ENCODE data around the gene LILRA5.
"Not testable (repeated sequence)": the region's sequence is repeated elsewhere in the genome, so short reads cannot be mapped to it uniquely, and the experiment has no call there.

Gene LILRA5

DNA sequence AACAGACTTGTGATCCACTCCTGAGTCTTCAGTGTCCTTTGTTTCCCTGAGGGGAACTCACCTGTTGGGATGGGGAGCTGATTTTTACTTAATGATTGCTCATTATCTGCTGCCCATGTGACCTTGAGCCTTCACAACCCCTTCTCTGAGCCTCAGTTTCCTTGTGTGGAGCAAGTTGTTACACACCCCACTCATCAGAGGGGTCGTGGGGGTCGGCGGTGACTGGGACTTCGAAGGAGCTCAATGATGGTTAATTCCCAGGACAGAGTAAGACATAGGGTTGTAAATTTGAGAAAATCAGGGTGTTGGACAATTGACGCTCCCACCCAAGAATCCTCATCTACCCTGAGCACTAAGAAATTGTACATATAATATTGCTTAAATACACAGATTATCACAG, 13.5 kb downstream of the LILRA5 start:
- no peak for DNase-seq

DNA sequence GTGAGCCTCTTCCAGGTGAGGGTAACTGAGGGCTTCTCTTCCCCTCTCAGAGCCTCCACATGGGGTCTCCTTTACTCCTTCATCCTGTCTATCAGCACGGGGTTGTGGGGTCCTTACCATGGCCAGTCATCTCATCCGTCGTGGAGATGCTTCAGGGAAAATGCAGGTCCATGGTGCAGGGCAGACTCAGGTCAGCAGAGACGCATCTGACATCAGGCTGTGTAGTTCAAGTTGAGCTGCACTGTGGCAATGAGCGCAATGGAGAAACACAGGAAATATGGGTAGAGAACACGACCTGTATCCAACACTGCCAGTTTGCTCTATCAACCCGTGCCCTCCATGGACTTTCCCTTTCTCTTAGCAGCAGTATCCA, 13.9 kb downstream of the LILRA5 start:
- no peak for DNase-seq

DNA sequence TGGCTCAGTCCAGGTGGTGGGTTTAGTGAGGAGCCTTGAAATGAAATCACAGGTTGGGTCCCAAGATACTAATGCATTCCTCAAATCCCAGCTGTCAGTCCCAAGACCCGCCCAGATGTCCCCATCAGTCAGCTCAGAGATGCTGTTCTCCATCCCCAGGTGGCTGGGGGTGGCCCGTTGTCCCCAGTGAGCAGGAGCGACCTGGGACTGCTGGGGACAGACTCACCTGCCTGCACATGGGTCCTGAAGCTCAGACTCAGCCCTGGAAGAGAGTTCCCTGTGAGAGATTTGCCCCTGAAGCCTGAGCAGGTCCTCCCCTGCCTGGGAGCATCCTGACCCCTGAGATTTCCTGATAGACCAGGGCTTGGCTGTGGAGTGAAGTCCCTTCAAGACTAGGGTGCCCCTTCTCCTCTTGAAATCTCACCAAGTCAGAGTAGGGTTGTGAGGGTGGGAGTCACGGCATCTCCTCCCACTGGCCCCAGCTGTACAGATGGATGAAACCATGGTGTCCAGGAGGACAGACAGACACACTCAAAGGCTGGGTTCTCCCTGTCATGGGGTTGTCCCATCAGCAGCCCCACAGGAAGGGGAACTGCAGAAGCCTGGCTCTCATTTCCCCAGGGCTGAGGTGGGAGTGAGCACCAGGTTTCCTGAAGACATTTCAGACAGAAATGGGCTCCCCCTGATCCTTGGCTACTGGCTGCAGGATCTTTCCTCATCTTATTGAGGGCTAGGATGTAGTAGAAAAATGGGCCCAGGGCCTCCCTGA, 14.4 kb downstream of the LILRA5 start:
- DNase-seq: no peak

DNA sequence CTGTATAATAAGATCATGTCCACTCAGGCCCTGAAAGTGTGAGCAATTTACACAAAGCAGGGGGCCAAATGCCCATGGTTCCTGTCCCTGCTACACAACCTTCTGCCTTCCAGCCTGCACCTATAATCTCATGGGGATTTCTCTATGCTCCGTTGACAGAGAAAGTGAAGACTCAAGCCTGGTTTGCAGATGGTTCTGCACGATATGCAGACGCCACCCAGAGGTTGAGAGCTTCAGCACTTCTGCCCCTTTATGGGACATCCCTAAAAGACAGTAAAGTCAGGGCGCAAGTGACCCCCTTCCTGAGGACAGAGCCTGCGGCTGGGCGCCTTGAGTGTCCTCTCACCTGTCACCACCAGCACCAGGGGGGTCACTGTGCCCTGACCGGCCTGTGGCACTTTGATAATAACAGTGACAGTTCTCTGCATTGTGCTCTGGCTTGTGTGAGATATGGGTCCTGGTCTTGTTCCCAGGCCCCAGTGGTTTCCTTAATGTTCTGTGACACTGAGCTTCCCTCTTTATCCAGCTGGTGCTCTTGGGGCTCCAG, 15.1 kb downstream of the LILRA5 start:
- no peak for DNase-seq

DNA sequence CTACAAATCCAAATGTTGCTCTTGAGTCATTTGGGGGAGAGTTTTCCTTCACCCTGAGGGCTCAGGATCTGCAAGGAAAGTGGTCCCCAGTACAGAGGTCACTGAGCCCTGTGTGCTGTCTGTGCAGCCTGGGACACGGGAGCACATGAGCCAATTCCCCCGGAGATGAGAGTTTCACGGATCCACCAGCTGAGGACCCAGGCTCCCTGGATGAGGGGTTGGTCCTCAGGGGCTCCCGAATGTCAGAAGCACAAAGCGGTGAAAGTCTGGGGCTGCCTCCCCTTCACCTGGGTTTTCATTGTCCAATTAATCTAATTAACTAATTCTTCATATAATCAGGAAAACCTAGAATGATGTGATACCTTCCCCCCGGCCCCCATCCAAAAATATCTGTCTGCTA, 18.4 kb downstream of the LILRA5 start:
- no peak for DNase-seq

DNA sequence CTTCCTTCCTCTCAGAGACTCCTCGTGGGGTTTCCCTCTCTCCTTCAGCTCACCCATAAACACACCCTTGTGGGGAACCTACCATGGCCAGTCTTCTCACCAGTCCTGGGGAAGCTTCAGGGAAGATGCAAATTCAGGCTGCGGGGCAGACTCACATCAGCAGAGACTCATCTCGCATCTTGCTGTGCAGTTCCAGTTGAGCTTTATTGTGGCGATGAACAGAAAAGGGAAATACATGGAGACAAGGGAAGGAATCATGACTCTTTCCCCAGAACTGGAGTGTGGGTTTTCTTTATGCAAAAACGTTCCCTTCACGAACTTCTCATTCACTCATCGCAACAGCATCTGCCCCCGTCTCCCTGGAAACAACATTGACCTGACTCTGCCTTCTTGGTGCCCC, 23.8 kb downstream of the LILRA5 start:
- DNase-seq: not testable (repeated sequence)

DNA sequence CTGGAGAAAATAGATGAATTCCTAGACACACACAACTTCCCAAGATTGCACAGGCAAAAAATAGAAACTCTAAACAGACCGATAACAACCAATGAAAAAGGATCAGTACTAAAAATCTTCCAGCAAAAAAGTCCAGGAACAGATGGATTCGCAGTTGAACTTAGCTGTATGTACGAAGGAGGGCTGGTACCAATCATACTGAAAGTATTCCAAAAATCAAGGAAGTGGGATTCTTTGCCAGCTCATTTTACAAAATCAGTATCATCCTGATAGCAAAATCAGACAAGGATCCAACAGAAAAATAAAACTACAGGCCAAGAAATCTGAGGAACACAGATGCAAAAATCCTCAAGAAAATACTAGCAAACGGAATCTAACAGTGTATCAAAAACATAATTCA, 25.5 kb downstream of the LILRA5 start:
- DNase-seq: no peak

DNA sequence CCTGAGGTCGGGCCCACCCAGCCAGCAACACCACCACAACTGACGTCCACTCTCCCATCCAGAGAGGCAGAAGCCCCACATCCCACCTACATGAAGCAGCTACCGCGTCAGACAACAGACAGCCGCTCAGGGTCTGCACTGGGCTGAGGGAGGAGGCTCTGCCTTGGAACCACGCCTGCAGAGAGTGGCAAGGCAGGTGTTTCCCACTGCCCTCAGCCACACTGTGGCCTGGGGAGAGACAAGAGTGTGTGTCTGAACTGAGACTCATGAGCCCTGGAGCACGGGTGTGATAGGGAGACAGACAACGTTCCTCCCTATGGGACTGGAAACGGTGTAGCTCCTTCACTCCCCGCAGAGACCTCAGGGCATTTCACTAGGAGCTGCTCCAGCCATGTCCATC, 26.7 kb downstream of the LILRA5 start:
- not testable (repeated sequence) for DNase-seq

DNA sequence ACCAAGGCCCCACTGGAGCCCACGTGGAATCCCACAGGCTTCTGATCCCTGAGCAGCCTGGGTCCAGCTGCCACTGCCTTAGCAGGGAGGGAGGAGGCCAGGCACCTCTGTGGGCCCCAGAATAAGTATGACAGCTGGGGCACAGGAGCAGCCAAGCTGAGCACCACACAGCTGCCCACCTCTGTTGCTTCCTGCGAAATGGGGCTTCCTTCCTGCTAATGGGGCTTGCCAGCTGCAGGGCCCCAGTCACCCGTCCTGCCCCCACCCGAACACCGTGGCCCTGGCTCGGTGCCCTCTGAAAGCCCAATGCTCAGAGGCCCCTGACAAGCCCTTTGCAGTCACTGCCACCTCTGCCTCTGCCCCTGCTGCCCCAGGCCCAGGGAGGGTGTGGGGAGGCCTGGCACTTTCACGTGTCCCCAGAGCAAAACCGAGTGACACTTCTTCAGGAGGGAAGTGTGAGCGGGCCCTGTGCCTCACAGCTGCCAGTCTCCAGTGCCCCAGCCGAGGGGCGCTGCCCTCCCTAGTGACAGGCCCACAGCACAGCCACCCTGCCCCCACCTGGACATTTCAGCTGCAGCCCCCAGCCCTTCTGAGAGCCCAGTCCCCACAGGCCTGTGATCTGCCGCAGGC, 27.4 kb downstream of the LILRA5 start:
- DNase-seq: not testable (repeated sequence)

DNA sequence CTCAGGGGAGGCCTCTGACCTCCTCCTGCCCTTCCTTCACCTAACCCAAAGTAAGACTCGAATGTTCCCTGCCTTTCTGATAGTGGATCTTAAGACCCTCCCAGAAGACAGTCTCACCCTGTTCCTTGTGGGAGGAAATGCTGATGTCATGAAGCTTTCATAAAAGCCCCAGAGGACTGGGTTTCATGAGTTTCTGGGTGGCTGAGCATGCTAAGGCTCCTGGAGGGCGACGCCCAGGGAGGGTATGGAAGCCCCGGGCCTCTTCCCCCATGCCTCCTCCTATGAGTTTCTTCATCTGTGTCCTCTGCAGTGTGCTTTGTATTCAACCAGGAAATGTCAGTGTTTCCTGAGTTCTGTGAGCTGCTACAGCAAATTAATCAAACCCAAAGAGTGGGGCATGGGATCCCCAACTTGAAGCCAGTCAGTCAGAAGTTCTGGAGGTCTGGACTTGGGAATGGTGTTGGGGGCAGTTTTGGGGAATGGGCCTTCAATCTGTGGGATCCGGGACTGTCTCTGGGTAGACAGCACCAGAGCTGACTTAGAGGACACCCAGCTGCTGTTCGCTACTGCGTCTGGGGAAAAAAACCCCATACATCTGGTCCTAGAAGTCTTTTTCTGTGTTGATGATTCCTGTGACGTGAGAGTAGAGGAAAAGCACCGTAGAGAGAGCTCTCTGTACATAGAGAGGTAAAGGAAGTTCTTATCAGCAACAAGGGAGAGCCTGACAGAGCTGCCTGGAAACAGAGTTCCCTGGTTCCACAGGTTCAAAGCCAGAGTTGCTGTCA, 30.1 kb downstream of the LILRA5 start:
- no peak for DNase-seq

DNA sequence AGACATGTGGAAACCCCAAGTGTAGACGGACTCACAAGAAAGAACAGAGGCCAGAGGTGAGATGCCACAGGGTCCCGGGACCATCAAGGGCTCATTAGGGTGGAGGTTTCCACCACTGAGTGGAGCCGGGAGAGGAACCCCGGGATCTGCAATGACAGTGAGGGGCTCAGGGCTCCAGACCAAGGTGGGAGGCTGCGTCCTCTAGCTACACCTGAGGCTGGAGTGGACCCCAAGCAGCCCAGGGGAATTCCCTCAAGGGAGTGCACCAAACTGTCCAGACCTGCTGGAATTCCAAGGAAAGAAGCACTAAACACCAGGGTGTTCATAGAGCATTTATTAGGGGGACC, 31.3 kb downstream of the LILRA5 start:
- DNase-seq: not testable (repeated sequence)

DNA sequence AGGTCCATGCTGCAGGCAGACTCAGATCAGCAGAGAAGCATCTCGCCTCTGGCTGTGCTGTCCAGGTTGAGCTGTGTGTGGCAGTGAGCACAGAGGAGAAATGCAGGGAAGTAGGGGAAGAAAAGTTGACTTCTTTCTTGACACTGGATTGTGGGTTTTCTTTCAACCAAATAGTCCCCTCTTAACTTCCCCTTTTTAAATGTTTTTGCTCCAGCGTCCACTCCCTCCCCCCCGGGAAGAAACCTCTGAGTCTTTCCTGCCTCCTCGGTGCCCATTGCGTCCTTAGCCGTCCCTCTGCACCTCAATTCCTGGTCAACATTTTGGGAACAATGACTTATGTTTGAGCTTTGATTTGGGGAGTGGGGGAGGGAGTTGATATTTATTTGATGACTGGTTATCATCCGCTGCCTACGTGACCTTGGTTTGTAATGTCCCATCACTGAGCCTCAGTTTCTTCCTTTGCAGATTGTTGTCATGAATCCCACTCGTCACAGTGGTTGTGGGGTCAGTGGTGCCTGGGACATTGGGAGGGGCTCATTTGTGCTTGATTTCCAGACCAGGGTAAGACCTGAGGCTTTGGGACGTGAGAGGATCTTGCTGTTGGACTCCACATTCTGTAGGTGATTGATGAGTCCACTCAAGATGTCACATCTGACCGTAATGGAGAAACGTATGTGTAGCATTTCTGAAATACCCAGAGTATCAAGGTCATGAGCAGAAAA, 31.8 kb downstream of the LILRA5 start, which contains the start of gene LILRB2:
Gene LILRB2 (minus strand): TSS at position 104 of the 722 bp plus-strand sequence. CDS start 614 bp downstream, outside the sequence.
- no peak for DNase-seq

DNA sequence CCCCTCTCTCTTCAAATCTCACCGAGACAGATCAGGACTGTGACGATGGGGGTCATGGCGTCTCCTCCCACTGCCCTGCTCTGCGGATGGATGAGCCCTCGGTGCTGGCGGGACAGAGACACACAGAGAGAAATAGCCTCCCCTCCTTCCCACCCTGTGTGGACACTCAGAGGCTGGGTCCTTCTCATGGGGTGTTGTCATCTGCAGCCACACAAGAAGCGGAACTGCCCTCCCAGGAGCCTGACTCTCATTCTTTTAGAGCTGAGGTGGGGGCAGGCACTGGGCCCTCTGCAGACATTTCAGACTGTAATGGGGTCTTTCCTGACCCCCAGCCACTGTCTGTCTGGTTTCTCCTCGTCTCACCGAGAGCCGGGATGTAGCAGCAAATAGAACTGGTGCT, 32.5 kb downstream of the LILRA5 start:
- not testable (repeated sequence) for DNase-seq

DNA sequence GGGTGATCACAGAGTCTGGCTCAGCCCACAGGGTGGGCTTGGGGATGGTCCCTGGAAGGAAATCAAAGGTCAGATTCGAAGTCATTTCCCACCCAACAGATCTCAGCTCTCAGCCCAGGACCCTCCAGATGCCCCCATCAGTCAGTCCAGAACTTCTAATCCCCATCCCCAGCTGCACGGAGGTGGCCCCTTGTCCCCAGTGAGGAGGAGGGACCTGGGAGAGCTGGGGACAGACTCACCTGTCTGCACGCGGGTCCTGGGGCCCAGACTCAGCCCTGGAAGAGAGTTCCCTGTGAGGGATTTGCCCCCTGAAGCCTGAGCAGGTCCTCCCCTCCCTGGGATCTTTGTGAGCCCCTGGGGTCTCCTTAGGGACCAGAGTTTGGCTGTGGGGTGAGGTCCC, 32.9 kb downstream of the LILRA5 start:
- not testable (repeated sequence) for DNase-seq

DNA sequence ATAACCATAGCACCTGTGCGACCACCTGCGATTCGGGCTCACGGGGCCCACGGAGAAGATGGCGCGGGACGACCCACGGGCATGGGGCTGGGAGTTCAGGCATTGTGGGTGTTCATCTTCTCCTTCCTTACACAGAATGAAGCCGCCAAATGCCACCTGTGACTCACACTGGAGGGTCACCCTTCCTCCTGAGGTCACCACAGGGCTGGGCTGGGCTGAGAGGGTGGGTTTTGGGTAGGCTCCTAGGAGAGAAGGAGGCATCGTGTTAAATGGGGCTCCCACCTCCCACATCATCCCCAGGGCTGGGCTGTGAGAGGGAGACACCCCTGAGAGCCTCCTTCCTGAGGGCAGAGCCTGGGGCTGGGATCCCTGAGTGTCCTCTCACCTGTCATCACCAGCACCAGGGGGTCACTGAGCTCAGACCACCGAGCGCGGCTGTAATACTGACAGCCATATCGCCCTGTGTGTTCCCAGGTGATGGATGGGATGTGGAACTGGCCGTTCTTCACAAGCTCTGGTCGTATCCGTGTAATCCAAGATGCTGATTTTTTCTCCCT, 33.5 kb downstream of the LILRA5 start:
- no peak for DNase-seq

DNA sequence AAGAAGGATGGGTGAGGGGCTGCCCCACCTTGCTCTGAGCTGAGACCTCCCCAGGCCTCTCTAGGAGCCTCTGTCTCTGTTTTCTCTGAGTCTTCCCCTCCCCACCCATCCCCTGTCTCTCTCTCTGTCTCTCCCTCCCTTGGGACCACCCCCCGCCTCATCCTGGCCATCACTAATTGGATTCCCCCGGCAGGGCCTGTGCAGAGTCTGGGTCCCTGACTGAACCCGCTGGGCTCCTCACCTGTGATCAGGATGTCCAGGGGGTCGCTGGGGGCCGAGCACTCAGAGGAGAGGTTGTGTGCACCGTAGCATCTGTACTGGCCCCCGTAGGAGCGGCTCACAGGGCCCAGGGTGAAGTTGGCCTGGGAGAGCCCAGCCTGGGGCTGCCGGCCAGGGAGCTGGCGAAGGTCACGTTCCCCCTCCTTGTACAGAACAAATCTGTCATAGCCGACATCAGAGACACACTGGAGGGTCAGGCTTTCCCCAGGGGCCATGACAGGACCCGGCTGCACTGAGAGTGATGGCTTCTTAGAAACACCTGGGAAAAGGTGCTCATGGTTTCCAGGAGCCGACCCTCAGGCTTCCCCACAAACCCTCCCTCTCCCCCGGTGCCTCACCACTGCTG, 34.3 kb downstream of the LILRA5 start:
- not testable (repeated sequence) for DNase-seq

DNA sequence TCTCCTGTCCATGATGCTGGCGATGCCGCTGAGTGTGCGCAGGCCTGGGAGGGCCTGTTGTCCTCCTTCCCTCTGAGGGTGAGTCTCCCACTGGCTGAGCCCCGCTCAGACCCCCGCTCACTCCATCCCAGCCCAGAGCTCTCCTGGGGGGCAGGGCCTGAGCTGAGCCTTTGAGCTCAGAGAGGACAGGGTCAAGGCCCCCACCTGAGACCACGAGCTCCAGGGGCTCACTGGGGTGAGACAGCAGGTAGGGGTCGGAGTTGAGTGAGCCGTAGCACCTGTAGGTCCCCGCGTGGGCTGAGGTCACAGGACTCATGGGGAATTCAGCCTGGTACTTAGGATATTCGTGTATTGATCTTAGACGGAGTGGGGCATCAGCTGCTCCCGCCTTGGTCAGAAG, 34.9 kb downstream of the LILRA5 start:
- not testable (repeated sequence) for DNase-seq

DNA sequence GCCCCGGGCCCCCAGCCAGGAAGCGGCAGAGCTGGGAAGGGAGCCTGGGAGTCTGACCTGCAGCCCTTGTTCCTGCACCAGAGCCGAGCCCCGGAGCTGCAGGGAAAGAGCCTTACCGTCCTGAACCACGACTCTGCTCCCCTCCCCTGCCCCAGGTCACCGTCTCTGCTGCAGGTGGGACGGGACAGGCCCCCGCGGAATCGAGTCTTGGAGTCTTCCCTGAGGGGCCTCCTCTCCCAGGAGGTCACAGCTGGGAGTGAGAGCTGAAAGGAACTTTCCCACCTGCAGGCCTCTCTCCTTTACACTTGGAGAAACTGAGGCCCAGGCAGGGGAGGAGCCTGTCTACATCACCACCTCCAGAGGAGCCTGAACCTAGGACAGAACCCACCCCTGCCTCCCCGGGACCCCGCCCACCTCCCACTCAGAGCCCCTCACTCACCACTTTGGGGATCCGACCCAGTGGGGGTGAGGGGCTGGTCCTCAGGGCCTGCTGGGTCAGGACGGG, 35.8 kb downstream of the LILRA5 start:
- DNase-seq: not testable (repeated sequence)

DNA sequence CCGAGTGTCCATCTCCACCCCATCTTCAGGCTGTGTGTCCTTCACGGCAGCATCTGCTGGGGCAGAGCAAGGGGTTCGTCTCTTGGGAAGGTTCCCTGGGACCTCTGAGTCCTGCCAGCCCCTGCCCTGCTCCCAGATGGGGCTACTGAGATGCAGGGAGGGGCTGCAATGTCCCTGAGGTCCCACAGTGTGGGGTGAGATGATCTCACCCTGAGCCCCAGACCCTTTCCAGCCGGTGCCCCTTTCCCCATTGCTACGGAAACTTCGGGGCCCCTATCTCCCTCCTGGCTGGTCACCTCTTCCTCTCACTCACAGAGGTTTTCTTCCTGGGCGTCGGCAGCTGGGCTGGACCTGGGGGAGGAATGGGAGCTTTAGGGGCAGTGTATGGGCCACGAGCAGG, 37.0 kb downstream of the LILRA5 start:
- DNase-seq: no peak

DNA sequence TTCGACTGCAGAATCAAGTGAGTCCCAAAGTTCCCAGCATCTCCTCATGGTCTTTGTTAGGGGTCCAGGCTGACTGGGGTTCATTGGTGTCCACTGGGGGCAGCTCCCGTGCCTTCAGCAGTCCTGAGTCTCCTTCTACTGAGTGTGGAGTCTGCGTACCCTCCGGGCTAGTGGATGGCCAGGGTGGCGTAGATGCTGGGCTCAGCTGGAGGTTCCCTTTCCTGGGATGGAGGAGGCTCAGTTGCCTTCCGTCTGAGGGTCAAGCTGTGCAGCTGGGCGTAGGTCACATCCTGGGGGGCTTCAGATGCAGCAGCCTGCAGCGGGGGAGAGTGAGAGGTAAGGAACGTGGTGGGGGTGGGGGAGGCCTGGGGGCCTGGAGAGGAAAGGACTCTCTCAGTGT, 38.5 kb downstream of the LILRA5 start:
- DNase-seq: not testable (repeated sequence)

DNA sequence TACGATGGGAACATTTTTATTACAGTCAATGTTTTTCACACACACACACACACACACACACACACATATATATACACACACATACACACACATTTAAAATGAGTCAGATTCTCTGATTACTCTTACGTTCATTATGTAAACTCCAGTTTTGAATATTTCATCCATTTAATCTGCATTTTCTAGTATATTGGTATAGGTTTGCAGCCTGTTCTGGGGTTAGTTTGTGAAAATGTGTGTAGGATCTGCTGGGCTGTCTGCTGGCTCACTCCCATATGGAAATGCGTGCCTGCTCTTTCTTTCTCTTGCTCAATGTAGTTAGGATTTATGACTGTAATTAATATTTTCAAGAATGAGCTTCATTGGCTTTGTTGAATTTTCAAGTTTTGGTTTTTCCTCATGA, 39.1 kb downstream of the LILRA5 start:
- DNase-seq: no peak

DNA sequence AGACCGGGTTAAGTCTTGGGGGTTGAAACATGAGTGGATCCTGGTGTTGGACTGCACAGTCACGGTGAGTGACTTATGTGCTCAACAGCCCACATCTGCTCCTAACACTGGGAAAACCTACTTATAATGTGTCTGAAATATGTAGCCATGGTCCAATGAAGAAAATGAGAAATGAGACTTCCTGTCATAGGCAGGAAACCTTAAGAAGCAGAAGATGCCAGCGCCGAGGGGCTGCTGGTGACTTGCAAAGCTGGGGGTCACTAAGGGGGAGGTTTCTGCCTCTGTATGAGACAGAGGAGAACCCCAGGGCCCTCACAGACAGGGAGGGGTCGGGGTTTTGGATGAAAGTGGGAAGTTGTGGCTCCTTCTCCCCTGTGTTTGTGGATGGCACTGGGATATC, 40.8 kb downstream of the LILRA5 start:
- not testable (repeated sequence) for DNase-seq
